GM23338 (cell line): ENCODE measurements around the gene CCBE1. TPM values are rescaled to one million over a fixed set of nuclear protein-coding genes. Genes with fewer than 3 reads are reported as not detected.

Experiments
- ATAC-seq: fragments of 200-7000 bp; cut with Tn5 transposase; 3 replicates; pipeline ENCODE4 v1.9.1; 2020
- DNase-seq: peaks from one replicate; pipeline ENCODE4 v3.0.0-alpha.2; 2015; ENCODE audit warnings: low spot score
- H2AFZ ChIP-seq: fragments of 200-600 bp; sonication (generic); 2 replicates; pipeline ENCODE4 v1.8.0; 2016; ENCODE audit warnings: antibody characterized with exemption, mild to moderate bottlenecking, moderate library complexity
- H3F3A ChIP-seq: fragments of 200-600 bp; sonication (generic); replicated peaks from 2 replicates; pipeline ENCODE4 v1.8.0; 2017; ENCODE audit warnings: antibody characterized with exemption, mixed run types, low read depth
- H3K27ac ChIP-seq: fragments of 200-600 bp; sonication (generic); 2 replicates; pipeline ENCODE4 v1.6.1; 2016; ENCODE audit warnings: low read depth
- H3K27me3 ChIP-seq: fragments of 200-600 bp; sonication (generic); 2 replicates; pipeline ENCODE4 v1.8.0; 2016; ENCODE audit warnings: mild to moderate bottlenecking, mixed run types, moderate library complexity; ENCODE audit not compliant: insufficient read depth
- H3K36me3 ChIP-seq: fragments of 200-600 bp; sonication (generic); 2 replicates; pipeline ENCODE4 v1.8.0; 2016; ENCODE audit warnings: mild to moderate bottlenecking; ENCODE audit not compliant: insufficient read depth
- H3K4me1 ChIP-seq: fragments of 200-600 bp; sonication (generic); 2 replicates; pipeline ENCODE4 v1.8.0; 2016; ENCODE audit warnings: mild to moderate bottlenecking, moderate library complexity; ENCODE audit not compliant: insufficient read depth
- H3K4me2 ChIP-seq: fragments of 200-600 bp; sonication (generic); 2 replicates; pipeline ENCODE4 v1.7.1; 2017; ENCODE audit warnings: mixed run types
- H3K4me3 ChIP-seq: fragments of 200-600 bp; sonication (generic); 2 replicates; pipeline ENCODE4 v1.6.1; 2016; ENCODE audit warnings: mixed run types
- H3K79me2 ChIP-seq: fragments of 200-600 bp; sonication (generic); replicated peaks from 2 replicates; pipeline ENCODE4 v1.8.0; 2017; ENCODE audit warnings: mild to moderate bottlenecking; ENCODE audit not compliant: insufficient read depth
- H3K9me2 ChIP-seq: fragments of 200-600 bp; sonication (generic); 2 replicates; pipeline ENCODE4 v1.8.0; 2017; ENCODE audit not compliant: insufficient read depth
- H4K20me1 ChIP-seq: fragments of 200-600 bp; sonication (generic); replicated peaks from 2 replicates; pipeline ENCODE4 v1.8.0; 2017; ENCODE audit warnings: mild to moderate bottlenecking; ENCODE audit not compliant: insufficient read depth
- H3K27ac Mint-ChIP-seq: 2 replicates; pipeline ENCODE4 v1.8.0; 2020; ENCODE audit warnings: inconsistent platforms, mild to moderate bottlenecking, moderate library complexity, mixed read lengths
- H3K27me3 Mint-ChIP-seq: 3 replicates; pipeline ENCODE4 v1.8.0; 2022; ENCODE audit warnings: low read depth, mild to moderate bottlenecking, moderate library complexity, mixed read lengths, inconsistent platforms; ENCODE audit not compliant: insufficient read depth, poor library complexity
- H3K36me3 Mint-ChIP-seq: 3 replicates; pipeline ENCODE4 v1.8.0; 2021; ENCODE audit warnings: low read depth, mild to moderate bottlenecking, inconsistent platforms, moderate library complexity, mixed read lengths
- H3K4me1 Mint-ChIP-seq: 3 replicates; pipeline ENCODE4 v1.8.0; 2020; ENCODE audit warnings: mild to moderate bottlenecking, inconsistent platforms, mixed read lengths
- H3K4me3 Mint-ChIP-seq: 3 replicates; pipeline ENCODE4 v1.8.0; 2021; ENCODE audit warnings: moderate library complexity, mild to moderate bottlenecking, inconsistent platforms, mixed read lengths
- H3K9me3 Mint-ChIP-seq: 3 replicates; pipeline ENCODE4 v1.8.0; 2020; ENCODE audit warnings: moderate library complexity, mild to moderate bottlenecking, inconsistent platforms, mixed read lengths
- CREB1 ChIP-seq: fragments of 250-450 bp; sonication (Bioruptor Pico); IDR thresholded peaks from 2 replicates; pipeline ENCODE4 v1.5.0; 2020; ENCODE audit warnings: low read depth, mild to moderate bottlenecking, moderate library complexity
- CTCF ChIP-seq, 2 experiments: fragments of 200-600 bp in 1 of 2; sonication (generic) in 1 of 2; conservative IDR thresholded peaks; 2 replicates each; pipeline versions ENCODE4 v1.5.1 to v1.6.1; 2016 to 2017; ENCODE audit warnings: antibody characterized with exemption in 2 of 2, low read depth in 2 of 2, mild to moderate bottlenecking in 2 of 2, moderate library complexity in 1 of 2
- EZH2 ChIP-seq: fragments of 200-600 bp; sonication (generic); IDR thresholded peaks from one replicate; pipeline ENCODE4 v1.8.0; 2017; ENCODE audit warnings: antibody characterized with exemption, mild to moderate bottlenecking, low read depth; ENCODE audit not compliant: unreplicated experiment
- EZH2phosphoT487 ChIP-seq: fragments of 200-600 bp; sonication (generic); IDR thresholded peaks from one replicate; pipeline ENCODE4 v1.8.1; 2018; ENCODE audit warnings: antibody characterized with exemption; ENCODE audit not compliant: unreplicated experiment
- JUNB ChIP-seq: IDR thresholded peaks from one replicate; pipeline ENCODE4 v1.6.1; 2016; ENCODE audit warnings: antibody characterized with exemption; ENCODE audit not compliant: unreplicated experiment
- NANOG ChIP-seq: IDR thresholded peaks from 2 replicates; pipeline ENCODE4 v1.6.1; 2016; ENCODE audit warnings: antibody characterized with exemption, borderline replicate concordance
- POLR2AphosphoS5 ChIP-seq: IDR thresholded peaks from 2 replicates; pipeline ENCODE4 v1.6.1; 2016; ENCODE audit warnings: antibody characterized with exemption, low read depth
- STAT1 ChIP-seq: IDR thresholded peaks from one replicate; pipeline ENCODE4 v1.6.1; 2016; ENCODE audit warnings: antibody characterized with exemption; ENCODE audit not compliant: unreplicated experiment
- ZNF331 ChIP-seq: fragments of 250-450 bp; sonication (Bioruptor Pico); IDR thresholded peaks from 2 replicates; pipeline ENCODE4 v1.5.0; 2020; ENCODE audit warnings: low read depth, mild to moderate bottlenecking, moderate library complexity
- ZNF462 ChIP-seq: fragments of 250-450 bp; sonication (Bioruptor Pico); IDR thresholded peaks from 2 replicates; pipeline ENCODE4 v1.5.0; 2020; ENCODE audit warnings: mild to moderate bottlenecking, moderate library complexity
- polyA plus RNA-seq: library from polyadenylated mRNA; unstranded; fragments of >200 nt; fragmentation: Nextera tagmentation; extraction: Ambion mirVana; gene quantifications from 2 replicates; pipeline ENCODE4 v1.2.1, GENCODE V29; 2016
- total RNA-seq: library from RNA; depleted of rRNA; stranded (reverse); fragments of >200 nt; shearing (Covaris generic); gene quantifications from 2 replicates; pipeline ENCODE4 v1.2.3, GENCODE V29; 2014
- TF ChIP-seq, protein P1 (sequence below): IDR thresholded peaks from one replicate; pipeline ENCODE4 v1.6.1; 2018; ENCODE audit warnings: antibody characterized with exemption; ENCODE audit not compliant: unreplicated experiment
- TF ChIP-seq, protein P2 (sequence below): IDR thresholded peaks from 2 replicates; pipeline ENCODE4 v1.6.1; 2016; ENCODE audit warnings: antibody characterized with exemption

Gene CCBE1
- total and polyA plus RNA-seq, 2 experiments from 2014 or later: 2.1 to 2.6 TPM

- TF ChIP-seq, protein P1, sequence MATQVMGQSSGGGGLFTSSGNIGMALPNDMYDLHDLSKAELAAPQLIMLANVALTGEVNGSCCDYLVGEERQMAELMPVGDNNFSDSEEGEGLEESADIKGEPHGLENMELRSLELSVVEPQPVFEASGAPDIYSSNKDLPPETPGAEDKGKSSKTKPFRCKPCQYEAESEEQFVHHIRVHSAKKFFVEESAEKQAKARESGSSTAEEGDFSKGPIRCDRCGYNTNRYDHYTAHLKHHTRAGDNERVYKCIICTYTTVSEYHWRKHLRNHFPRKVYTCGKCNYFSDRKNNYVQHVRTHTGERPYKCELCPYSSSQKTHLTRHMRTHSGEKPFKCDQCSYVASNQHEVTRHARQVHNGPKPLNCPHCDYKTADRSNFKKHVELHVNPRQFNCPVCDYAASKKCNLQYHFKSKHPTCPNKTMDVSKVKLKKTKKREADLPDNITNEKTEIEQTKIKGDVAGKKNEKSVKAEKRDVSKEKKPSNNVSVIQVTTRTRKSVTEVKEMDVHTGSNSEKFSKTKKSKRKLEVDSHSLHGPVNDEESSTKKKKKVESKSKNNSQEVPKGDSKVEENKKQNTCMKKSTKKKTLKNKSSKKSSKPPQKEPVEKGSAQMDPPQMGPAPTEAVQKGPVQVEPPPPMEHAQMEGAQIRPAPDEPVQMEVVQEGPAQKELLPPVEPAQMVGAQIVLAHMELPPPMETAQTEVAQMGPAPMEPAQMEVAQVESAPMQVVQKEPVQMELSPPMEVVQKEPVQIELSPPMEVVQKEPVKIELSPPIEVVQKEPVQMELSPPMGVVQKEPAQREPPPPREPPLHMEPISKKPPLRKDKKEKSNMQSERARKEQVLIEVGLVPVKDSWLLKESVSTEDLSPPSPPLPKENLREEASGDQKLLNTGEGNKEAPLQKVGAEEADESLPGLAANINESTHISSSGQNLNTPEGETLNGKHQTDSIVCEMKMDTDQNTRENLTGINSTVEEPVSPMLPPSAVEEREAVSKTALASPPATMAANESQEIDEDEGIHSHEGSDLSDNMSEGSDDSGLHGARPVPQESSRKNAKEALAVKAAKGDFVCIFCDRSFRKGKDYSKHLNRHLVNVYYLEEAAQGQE: no peak
- TF ChIP-seq POLR2AphosphoS5 (no peak), EZH2phosphoT487 (no peak), EZH2 (no peak), ZNF331 (no peak), JUNB (no peak), STAT1 (no peak)
These were observed 114.8 kb downstream of the CCBE1 start (continued) for GRCh38 chr18:59582395-59582794.

DNA sequence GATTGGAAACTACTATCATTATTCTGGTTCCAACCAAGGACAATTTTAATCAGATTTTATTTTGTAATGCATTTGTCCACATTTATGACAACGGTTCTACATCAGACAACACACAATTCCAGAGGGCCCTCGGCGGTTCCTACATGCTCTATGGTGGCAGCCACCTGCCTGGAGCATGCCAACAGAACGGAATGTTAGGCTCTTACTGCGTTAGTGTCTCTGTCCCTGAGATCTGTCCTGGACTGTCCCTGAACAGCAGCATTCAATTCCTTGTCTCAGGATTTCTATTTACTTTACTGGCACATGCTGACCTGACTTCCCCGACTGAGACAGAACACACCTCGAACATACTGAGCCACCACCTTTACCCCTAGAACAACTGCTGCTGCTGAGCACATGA is 117.7 kb downstream of the CCBE1 start:
- TF ChIP-seq JUNB: no peak
- TF ChIP-seq NANOG: no peak
- no peak for TF ChIP-seq ZNF462
- TF ChIP-seq CTCF (conservative IDR thresholded peaks at IDR 0.05; ENCODE audit: low read depth in 2 of 2): no peak
- no peak for TF ChIP-seq ZNF331
- TF ChIP-seq EZH2phosphoT487: no peak
- no peak for TF ChIP-seq POLR2AphosphoS5
- TF ChIP-seq CREB1: no peak
- TF ChIP-seq, protein P2, sequence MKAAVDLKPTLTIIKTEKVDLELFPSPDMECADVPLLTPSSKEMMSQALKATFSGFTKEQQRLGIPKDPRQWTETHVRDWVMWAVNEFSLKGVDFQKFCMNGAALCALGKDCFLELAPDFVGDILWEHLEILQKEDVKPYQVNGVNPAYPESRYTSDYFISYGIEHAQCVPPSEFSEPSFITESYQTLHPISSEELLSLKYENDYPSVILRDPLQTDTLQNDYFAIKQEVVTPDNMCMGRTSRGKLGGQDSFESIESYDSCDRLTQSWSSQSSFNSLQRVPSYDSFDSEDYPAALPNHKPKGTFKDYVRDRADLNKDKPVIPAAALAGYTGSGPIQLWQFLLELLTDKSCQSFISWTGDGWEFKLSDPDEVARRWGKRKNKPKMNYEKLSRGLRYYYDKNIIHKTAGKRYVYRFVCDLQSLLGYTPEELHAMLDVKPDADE: no peak
- TF ChIP-seq EZH2: no peak
- Histone ChIP-seq H3K79me2 (no peaks in the 10 kb centered on the region), H3K9me2 (no peaks in the 10 kb centered on the region), H3K4me3 (no peak overlapping the region), H3K4me1 (no peaks in the 10 kb centered on the region), H3K27ac (no peak overlapping the region), H2AFZ (0 out of 2 replicates have a peak overlapping the region, but pooled peaks have one; percentile 10), H3K27me3 (no peaks in the 10 kb centered on the region), H4K20me1 (no peaks in the 10 kb centered on the region), H3K36me3 (no peaks in the 10 kb centered on the region), H3F3A (no peaks in the 10 kb centered on the region), H3K4me2 (no peak overlapping the region)
- Mint-ChIP-seq H3K36me3 (no peaks in the 10 kb centered on the region), H3K27ac (no peak overlapping the region), H3K4me3 (no peak overlapping the region), H3K27me3 (peaks cover 2% of the 10 kb centered on the region), H3K4me1 (peaks cover 7% of the 10 kb centered on the region; the same call in 2 of the 3 replicates), H3K9me3 (no peaks in the 10 kb centered on the region)
- no peak for ATAC-seq
- no peak for DNase-seq
